ES-I3 (cell line): ENCODE data around the gene PDZK1IP1.
A peak's percentile ranks its signal among the peaks of the same experiment; 100 is the strongest.

Source experiments
- H3K36me3 ChIP-seq: 2 replicates; pipeline ENCODE4 v1.6.1; 2013; ENCODE audit warnings: mild to moderate bottlenecking, low read length, control low read depth, moderate library complexity; ENCODE audit not compliant: insufficient read depth
- H3K4me1 ChIP-seq: 2 replicates; pipeline ENCODE4 v1.6.1; 2013; ENCODE audit warnings: mild to moderate bottlenecking, control low read depth, low read length; ENCODE audit not compliant: insufficient read depth
- H3K9ac ChIP-seq: 2 replicates; pipeline ENCODE4 v1.6.1; 2013; ENCODE audit warnings: low read depth, mild to moderate bottlenecking, low read length, moderate library complexity
- H3K9me3 ChIP-seq: 2 replicates; pipeline ENCODE4 v1.6.1; 2013; ENCODE audit warnings: mild to moderate bottlenecking, low read length, moderate library complexity; ENCODE audit not compliant: control insufficient read depth, insufficient read depth

PDZK1IP1 gene

DNA sequence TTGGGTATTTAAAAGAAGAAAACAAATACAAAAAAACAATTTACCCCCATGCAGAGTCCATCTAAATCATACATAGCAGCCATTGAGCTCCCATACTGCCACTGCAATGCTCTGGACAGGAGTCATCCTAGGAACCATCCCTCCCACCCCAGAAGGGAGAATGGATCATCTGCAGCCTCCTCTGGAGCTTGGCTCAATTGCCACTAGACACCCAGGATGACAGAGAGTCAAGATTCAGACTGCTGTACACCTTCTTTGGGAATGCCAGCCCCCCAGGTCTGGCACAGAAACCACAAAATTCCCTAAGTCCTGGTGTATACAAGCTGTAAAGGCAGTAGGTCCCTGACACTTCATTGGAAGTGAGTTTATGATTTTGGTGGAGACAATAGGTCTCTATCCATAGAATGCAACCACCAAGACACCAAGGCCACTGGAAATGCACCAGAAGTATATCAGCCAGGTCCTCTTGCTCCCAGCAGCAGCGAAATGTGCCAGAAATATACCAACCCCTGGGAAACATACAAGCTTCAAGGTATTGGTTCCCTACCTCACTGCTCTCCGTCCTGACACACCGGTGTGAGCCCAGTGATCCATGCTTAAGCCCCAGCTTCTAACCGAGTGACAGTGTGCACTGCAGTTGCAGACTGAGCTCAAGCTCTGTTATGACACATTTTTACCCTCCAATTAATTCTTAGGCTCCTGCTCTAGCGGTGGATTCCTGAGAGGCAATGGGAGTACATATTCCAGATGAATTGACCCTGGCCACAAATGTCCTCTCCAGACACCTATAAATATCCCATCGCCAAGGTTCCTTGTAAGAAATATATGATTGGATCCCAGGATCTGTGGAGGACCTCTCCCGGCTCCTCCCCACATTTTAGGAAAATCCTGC is 37.8 kb upstream of the PDZK1IP1 start:
- H3K4me1 ChIP-seq, result peaks cover 9% of the 10 kb centered on the region; the same call in 1 of the 2 replicates
- no peaks in the 10 kb centered on the region for H3K9me3 ChIP-seq
- H3K36me3 ChIP-seq, result no peaks in the 10 kb centered on the region
- H3K9ac ChIP-seq, result no peak overlapping the region

DNA sequence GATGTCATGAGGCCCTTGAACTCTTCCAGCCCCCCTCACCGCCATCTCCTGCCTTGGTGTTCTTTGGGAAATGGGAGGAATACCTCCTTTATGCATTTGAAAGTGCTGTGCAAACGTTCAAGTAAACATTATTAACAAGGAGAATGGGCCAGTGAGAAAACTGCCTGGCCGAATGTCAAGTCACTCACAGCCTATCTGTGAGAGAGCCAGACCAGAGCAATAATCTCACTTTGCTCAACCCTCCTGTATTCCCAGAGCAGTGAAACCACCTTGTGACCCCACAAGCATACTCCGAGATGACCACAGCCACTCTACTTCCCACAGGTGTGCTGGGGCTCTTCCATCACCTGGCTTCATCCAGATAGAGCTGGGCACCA is 37.0 kb upstream of the PDZK1IP1 start:
- Histone ChIP-seq H3K4me1 (peaks cover 7% of the 10 kb centered on the region; the same call in 1 of the 2 replicates), H3K9ac (no peak overlapping the region), H3K36me3 (no peaks in the 10 kb centered on the region), H3K9me3 (no peaks in the 10 kb centered on the region)

DNA sequence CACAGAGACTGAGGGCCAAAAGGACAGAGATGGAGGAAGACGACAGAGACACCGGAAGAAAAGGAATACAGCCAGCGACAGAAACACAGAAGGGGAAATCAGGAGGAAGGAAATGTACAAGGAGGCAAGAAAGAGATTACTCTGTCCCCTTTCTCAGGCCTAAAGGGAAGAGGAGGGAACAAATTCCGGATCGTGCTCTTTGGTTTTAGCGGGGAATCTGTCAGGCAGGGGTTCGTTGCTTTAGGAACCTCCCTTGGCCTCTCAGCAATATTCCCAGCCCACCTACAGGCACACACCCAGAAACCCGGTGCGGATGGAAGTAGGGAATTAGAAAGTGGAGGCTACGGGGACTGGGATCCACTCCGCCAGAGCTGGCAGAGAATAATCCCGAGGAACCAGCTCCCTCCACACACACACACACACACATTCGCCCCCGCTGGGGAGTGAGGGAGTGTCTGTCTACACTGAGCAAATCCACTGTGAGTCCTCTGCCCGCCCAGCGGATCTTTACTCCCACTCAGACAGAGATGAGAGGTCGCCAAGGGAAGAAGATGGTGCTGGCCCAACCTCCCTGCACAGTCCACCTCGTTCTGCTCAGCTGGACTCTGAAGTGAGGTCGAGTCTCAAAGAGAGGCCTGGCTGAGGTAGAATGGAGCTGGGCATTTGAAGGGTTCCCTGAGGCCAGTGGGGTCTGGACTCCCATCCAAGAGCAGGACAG is 36.4 kb upstream of the PDZK1IP1 start:
- Histone ChIP-seq H3K9me3 (no peaks in the 10 kb centered on the region), H3K36me3 (no peaks in the 10 kb centered on the region), H3K4me1 (peaks cover 7% of the 10 kb centered on the region; the same call in 1 of the 2 replicates), H3K9ac (no peak overlapping the region; the same call in 1 of the 2 replicates)

DNA sequence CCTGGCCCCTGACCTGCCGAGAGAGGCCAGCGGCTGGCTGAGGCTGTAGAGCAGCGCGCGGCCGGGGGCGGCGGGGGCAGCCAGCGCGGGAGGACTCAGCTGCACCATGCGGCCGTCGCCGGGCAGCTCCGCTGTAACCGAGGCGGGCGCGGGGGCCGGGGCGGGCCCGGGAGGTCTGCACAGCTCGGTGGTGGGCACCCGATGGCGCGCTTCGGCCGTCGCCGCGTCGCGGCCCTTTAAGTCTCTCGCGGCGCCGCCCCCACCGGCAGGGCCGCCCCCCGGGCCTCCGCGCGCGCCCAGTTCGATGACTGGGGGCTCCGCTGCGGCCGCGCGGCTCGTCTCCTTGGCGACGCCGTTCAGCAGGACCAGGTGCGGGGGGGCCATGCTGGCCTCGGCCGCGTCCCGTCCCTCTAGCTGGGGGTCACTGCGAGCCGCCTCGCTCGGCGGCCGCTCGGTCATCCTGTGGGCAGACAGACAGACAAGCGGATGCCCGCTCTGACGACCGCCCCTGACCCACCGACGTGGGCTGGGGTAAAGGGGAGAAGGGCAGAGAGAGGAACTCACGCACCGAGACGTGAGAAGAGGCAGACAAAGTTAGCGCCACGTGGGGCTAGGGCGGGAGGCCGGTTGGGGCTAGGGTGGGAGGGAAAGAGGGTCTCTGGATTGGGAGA is 35.7 kb upstream of the PDZK1IP1 start:
- peak overlapping the region; percentile 31; the same call in 1 of the 2 replicates for H3K9ac ChIP-seq
- H3K4me1 ChIP-seq, result peaks cover 7% of the 10 kb centered on the region; the same call in 1 of the 2 replicates
- H3K9me3 ChIP-seq, result no peaks in the 10 kb centered on the region
- H3K36me3 ChIP-seq, result no peaks in the 10 kb centered on the region

DNA sequence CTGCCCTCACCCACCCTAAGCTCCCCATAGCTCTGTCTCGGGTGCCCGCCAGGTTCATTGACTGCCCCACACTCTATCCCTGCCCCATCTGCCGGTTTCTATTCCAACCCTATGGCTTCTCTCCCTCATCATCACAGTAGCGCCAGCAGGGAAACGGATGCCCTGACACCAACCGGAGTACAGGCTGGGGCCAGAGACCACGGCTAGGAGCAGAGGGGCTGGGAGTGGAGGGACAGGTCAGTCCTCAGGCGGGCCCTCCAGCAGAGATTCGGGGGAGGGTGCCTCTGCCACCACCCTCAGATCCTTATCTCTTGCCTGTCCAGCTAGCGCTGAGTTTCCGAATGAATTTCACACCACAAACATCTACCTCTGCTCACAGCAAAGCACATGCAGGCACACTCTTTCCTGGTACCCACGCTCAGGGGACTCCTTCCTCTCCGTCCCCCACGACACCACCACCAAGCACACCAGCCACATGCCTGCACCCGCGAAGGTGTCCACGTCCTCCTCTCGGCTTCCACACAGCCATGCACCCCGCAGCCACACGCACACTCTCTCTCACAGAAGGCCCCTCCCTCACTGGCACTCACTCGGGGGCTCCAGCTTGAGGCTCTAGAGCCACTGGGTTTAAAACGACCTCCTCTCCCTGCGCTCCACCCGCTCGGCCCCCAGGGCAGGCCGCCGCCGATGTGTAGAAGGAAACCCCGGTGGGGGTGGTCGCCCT is 35.0 kb upstream of the PDZK1IP1 start:
- no peaks in the 10 kb centered on the region for H3K36me3 ChIP-seq
- H3K9me3 ChIP-seq, result no peaks in the 10 kb centered on the region; the same call in 1 of the 2 replicates
- H3K4me1 ChIP-seq, result peaks cover 4% of the 10 kb centered on the region; the same call in 1 of the 2 replicates
- peak overlapping the region; percentile 31; the same call in 1 of the 2 replicates for H3K9ac ChIP-seq

DNA sequence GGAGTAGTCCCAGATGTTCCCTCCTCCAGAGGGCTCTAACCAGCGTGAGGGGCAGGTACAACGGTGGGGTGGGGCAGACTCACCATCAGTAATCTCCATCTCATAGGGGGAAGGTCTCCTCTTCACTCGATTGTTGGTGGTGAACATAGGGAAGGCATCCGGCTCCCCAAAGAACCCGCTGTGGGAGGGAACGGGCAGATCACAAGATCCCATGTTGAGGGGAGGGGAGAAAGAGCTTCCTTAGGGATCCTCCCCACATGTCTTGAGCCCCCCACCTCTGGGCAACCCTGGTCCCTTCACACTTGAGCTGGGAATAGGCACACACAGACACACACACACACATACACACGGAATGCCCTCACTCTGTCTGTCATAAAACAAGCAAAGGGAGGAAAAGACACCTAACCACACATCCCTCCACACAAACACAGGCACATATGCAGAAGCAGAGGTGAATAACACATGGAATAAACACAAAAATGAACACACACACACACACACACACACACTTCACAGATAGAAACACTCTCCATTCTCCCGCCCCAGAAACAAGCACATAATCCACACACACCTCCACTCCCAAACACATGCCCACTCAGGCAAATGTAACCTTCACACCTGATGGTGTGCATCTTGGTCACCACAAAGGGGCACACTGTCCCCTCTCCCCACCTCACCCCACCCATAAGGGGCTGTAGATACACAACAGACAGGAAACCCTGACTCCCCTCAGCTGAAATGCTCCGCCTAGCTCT is 34.3 kb upstream of the PDZK1IP1 start:
- Histone ChIP-seq H3K4me1 (peaks cover 4% of the 10 kb centered on the region; the same call in 1 of the 2 replicates), H3K36me3 (no peaks in the 10 kb centered on the region)

DNA sequence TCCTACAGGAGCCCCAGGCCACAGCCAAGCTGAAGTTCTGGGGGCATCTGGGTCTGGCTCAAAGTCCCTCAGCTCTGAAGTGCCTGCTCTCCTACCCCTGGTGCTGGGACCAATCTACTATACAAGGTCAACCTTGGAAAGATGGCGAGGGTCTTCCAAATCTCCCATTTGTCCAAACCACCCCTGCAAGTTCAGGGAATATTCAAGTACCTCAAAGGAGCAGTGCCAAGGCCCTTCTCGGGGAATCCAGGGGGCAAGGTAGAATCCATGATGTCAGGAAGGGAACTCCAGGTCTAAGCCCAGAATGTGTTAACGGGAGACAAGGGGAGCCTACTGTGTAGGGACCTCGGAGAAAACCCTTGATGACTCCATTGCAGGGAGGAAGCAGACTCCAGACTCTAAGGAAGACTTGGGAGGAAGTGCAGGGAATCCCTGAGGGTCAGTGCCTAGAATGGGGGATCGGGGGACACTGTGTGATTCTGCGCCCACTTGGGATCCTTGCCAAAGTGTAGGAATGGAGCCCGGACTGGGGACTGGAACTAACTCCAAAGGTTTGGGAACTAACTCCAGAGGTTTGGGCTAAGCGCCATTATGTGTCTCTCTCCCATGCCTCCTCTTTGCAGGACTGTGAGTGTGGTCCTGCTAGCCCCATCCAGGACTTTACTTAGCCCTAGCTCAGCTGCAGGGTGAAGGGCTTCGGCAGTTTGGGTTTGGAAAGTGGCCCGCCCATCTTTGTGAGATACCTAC is 33.5 kb upstream of the PDZK1IP1 start:
- Histone ChIP-seq H3K9me3 (no peaks in the 10 kb centered on the region; the same call in 1 of the 2 replicates), H3K9ac (no peak overlapping the region), H3K4me1 (peaks cover 4% of the 10 kb centered on the region; the same call in 1 of the 2 replicates), H3K36me3 (no peaks in the 10 kb centered on the region)

More for the DNA sequence above, 34.3 kb upstream of the PDZK1IP1 start:
- Histone ChIP-seq H3K9me3 (no peaks in the 10 kb centered on the region; the same call in 1 of the 2 replicates), H3K9ac (no peak overlapping the region)

DNA sequence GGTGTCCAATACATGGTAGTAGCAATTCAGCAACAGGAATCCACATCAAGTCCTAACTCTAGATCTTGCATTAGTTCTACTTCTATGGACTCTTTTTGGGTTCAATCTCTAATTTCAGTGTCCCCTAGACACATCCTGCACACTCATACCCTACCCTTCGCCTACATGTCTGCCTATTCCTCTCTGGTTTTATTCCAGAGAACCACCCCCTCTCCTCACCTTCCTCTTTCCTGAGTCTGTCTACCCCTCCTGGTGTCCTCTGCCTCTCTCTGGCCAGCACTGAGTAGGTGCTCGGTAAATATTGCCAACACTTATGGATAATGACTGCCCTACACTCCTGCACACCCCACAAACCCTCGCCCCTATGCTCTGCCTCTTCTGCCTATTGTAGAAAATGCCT is 32.6 kb upstream of the PDZK1IP1 start:
- H3K36me3 ChIP-seq, result no peaks in the 10 kb centered on the region
- H3K4me1 ChIP-seq, result peaks cover 4% of the 10 kb centered on the region; the same call in 1 of the 2 replicates
- H3K9me3 ChIP-seq, result no peaks in the 10 kb centered on the region; the same call in 1 of the 2 replicates
- H3K9ac ChIP-seq, result no peak overlapping the region

DNA sequence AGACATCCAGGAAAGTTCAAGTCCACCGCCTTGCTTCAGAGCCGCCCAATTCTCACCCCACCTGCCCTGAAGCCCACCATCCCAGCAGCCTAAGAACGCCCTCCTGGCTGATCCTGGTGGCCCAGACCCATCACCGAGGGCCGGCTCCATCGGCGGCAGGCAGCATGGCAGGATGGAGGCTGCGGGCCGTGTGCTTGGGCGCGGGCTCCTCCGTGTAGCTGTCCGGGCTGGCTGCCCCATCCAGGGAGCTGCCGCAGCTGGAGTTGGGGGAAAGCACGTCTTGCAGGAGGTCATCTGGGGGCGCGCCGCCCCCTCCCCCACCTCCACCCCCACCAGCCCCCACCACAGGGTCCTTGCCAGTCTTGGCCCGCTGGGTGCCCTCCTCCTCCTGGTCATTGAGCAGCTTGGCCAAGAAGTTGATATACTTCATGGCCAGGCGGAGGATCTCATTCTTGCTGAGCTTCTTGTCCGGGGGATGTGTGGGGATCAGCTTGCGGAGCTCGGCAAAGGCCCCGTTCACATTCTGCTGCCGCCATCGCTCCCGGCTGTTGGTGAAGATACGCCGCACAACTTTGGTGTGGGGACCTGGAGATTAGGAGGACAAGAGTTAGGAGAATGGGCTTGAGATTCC is 29.9 kb upstream of the PDZK1IP1 start:
- H3K9ac ChIP-seq, result no peak overlapping the region
- H3K9me3 ChIP-seq, result no peaks in the 10 kb centered on the region; the same call in 1 of the 2 replicates
- peaks cover 4% of the 10 kb centered on the region; the same call in 1 of the 2 replicates for H3K4me1 ChIP-seq
- no peaks in the 10 kb centered on the region for H3K36me3 ChIP-seq

DNA sequence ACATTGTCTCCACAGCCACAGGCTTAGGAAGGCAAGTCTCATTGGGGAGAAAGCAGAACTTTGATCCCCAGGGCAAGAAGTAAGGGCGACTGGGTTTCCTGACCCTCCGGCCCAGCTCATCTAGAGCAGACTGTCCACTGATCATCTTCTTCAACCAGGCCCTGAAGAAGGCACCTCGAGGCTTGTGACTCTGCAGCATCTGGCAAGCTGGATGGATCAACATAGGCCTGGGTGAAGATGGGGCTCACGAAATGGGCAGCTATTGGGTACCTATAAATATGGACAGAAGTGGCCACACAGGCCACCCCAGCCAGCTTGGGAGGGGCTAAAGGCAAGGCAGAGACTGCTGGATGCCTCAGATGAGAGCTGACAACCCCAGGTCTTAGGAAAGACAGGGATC is 29.2 kb upstream of the PDZK1IP1 start:
- H3K9me3 ChIP-seq, result no peaks in the 10 kb centered on the region; the same call in 1 of the 2 replicates
- H3K9ac ChIP-seq, result no peak overlapping the region

DNA sequence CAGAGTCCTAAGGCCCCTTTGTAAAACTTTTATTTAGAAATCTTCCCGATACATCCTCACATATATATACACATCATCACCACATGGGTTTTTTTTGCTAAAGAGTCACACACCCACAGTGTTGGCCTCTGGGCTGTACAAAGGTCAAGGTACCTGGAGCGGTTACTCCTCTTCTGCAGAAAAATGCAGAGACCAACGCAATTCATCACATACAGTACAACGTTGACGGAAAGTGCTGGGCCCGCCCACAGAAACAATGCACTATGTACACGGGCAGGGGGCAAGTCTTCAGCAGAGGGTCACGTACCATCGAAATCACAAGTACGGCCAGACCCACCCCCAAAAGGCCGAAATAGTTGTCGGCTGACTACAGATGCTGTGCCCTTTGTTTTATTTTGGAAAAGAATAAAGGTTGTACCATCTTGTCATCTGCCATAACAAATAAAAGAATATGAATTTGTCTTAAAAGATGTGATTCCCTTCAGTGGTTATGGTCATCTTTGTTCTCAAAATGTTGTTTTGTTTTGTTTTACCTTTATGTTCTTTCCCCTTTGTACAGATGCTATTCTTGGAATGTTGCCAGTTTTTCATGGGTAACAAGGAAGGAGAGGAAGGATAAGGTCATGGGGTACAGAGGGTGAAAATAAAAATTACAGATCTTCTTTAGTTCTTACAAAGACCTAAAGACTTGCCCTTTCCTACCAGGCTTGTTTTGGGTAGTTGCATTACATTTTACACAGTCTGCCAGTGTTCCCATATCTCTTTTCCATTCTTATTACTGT is 26.6 kb upstream of the PDZK1IP1 start:
- H3K9ac ChIP-seq, result no peak overlapping the region
- H3K4me1 ChIP-seq, result no peaks in the 10 kb centered on the region; the same call in 1 of the 2 replicates
- no peaks in the 10 kb centered on the region; the same call in 1 of the 2 replicates for H3K9me3 ChIP-seq
- no peaks in the 10 kb centered on the region for H3K36me3 ChIP-seq

More for the DNA sequence above, 29.2 kb upstream of the PDZK1IP1 start:
- H3K4me1 ChIP-seq, result peaks cover under 1% of the 10 kb centered on the region; the same call in 1 of the 2 replicates
- H3K36me3 ChIP-seq, result no peaks in the 10 kb centered on the region
